SK-N-SH treated with all-trans-retinoic acid at 6 μM for 48 hours (cell line): Measurements from ENCODE around the gene RFC5.

ENCODE experiments used
- CSRNP3 ChIP-seq: fragments of 250-450 bp; sonication (Bioruptor Pico); IDR thresholded peaks from 2 replicates; pipeline ENCODE4 v1.5.1; 2021; ENCODE audit warnings: mild to moderate bottlenecking, moderate library complexity
- GLIS3 ChIP-seq: fragments of 250-450 bp; sonication (Bioruptor Pico); IDR thresholded peaks from 2 replicates; pipeline ENCODE4 v1.5.0; 2020; ENCODE audit warnings: mild to moderate bottlenecking, moderate library complexity
- OSR1 ChIP-seq: fragments of 250-450 bp; sonication (Bioruptor Pico); IDR thresholded peaks from 2 replicates; pipeline ENCODE4 v1.8.0; 2022; ENCODE audit warnings: moderate library complexity, mild to moderate bottlenecking, inconsistent platforms
- PATZ1 ChIP-seq: fragments of 250-450 bp; sonication (Bioruptor Pico); IDR thresholded peaks from 2 replicates; pipeline ENCODE4 v1.8.0; 2020; ENCODE audit warnings: mild to moderate bottlenecking, moderate library complexity, borderline replicate concordance
- PPARA ChIP-seq: fragments of 250-450 bp; sonication (Bioruptor Pico); IDR thresholded peaks from 2 replicates; pipeline ENCODE4 v1.5.0; 2020; ENCODE audit warnings: mild to moderate bottlenecking, borderline replicate concordance
- RARB ChIP-seq: fragments of 250-450 bp; sonication (Bioruptor Pico); IDR thresholded peaks from 2 replicates; pipeline ENCODE4 v1.8.0; 2021; ENCODE audit warnings: mild to moderate bottlenecking, moderate library complexity
- TOX ChIP-seq: fragments of 250-450 bp; sonication (Bioruptor Pico); IDR thresholded peaks from 2 replicates; pipeline ENCODE4 v1.8.0; 2021; ENCODE audit warnings: mild to moderate bottlenecking, moderate library complexity, borderline replicate concordance
- ZFP3 ChIP-seq: fragments of 250-450 bp; sonication (Bioruptor Pico); IDR thresholded peaks from 2 replicates; pipeline ENCODE4 v1.5.0; 2020; ENCODE audit warnings: mild to moderate bottlenecking, moderate library complexity
- ZNF8 ChIP-seq: fragments of 450-650 bp; formaldehyde crosslinking; IDR thresholded peaks from 2 replicates; pipeline ENCODE4 v1.5.0; 2020; ENCODE audit warnings: mild to moderate bottlenecking, moderate library complexity

DNA sequence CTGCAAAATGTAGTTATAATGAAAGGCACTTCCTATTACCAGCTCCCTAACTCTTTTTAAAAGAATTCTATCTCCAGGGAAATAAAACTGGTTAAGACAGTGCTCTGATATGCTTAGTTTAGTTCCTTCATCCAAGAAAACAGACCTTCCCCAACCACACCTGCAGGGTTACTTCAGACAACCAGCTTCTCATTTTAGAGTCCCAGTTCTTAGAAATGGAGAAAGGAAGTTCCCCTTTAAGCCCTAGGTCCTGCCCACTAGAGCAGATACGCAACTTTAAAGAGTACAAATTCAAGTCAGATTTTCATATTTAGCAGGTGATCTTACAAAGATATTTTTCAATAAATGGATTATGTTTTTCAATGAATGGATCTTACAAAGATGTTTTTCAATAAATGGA is 48.9 kb downstream of the RFC5 start:
- TF ChIP-seq TOX (CRISPR knock-in tag), result no peak
- TF ChIP-seq RARB, result no peak
- TF ChIP-seq PATZ1 (CRISPR knock-in tag), result no peak
- TF ChIP-seq ZNF8 (CRISPR knock-in tag), result no peak
- TF ChIP-seq GLIS3 (CRISPR knock-in tag), result no peak
- TF ChIP-seq PPARA (CRISPR knock-in tag), result no peak
- TF ChIP-seq CSRNP3 (CRISPR knock-in tag), result no peak
- no peak for TF ChIP-seq OSR1 (CRISPR knock-in tag)
- TF ChIP-seq ZFP3 (CRISPR knock-in tag), result no peak
